HAP-1 (cell line): ENCODE results near the gene PPIL3.
"Not testable (repeated sequence)": the region's sequence is repeated elsewhere in the genome, so short reads cannot be mapped to it uniquely, and the experiment has no call there.

Experiments used
- DNase-seq, 2 experiments: peaks; one replicate each; pipeline ENCODE4 v3.0.0-alpha.2; 2016 to 2020; ENCODE audit warnings: low spot score in 2 of 2
- H3K27me3 ChIP-seq: fragments of 250-450 bp; sonication (Bioruptor Pico); 2 replicates; pipeline ENCODE4 v1.5.1; 2020; ENCODE audit warnings: low read depth, mild to moderate bottlenecking, moderate library complexity
- H3K36me3 ChIP-seq: fragments of 250-450 bp; sonication (Bioruptor Pico); replicated peaks from 2 replicates; pipeline ENCODE4 v1.5.1; 2020; ENCODE audit warnings: mild to moderate bottlenecking
- H3K4me1 ChIP-seq: fragments of 250-450 bp; sonication (Bioruptor Pico); 2 replicates; pipeline ENCODE4 v1.5.1; 2020; ENCODE audit warnings: mild to moderate bottlenecking
- H3K4me3 ChIP-seq: fragments of 250-450 bp; sonication (Bioruptor Pico); 2 replicates; pipeline ENCODE4 v1.5.1; 2020; ENCODE audit warnings: mild to moderate bottlenecking, moderate library complexity
- H3K9me3 ChIP-seq: fragments of 250-450 bp; sonication (Bioruptor Pico); 2 replicates; pipeline ENCODE4 v1.5.1; 2020; ENCODE audit warnings: mild to moderate bottlenecking, moderate library complexity
- in situ Hi-C: fragments of 300-500 bp; cut with MboI; formaldehyde crosslinking; loops from 3 replicates; pipeline ENCODE4 v1.14.3; 2020; ENCODE audit warnings: low sequenced_read_pairs, inconsistent platforms, mixed read lengths

PPIL3 gene

GRCh38 chr2:200888704-200889625 lies at the start of gene PPIL3, which contains the start of gene NIF3L1:
PPIL3 (minus strand) TSS chr2:200889077; CDS start chr2:200887615, 1,462 bp downstream.
NIF3L1 (plus strand) TSS chr2:200889371; CDS start chr2:200891944, 2,573 bp downstream.
- H3K4me1 ChIP-seq = peaks cover 4% of the 10 kb centered on the region
- H3K27me3 ChIP-seq = no peaks in the 10 kb centered on the region
- peak; percentile 99 for DNase-seq
- H3K4me3 ChIP-seq = peak within 1 kb of the TSS; percentile 84
- H3K9me3 ChIP-seq = no peaks in the 10 kb centered on the region
- in situ Hi-C loops = no loop called here
- peaks cover 17% of the 10 kb centered on the region for H3K36me3 ChIP-seq

- peaks cover 62% of the 10 kb centered on the region for H3K36me3 ChIP-seq
- no peak overlapping the region for H3K4me3 ChIP-seq
- DNase-seq = no peak
- H3K27me3 ChIP-seq = no peaks in the 10 kb centered on the region
- no peaks in the 10 kb centered on the region for H3K9me3 ChIP-seq
- H3K4me1 ChIP-seq = no peaks in the 10 kb centered on the region
- in situ Hi-C loops = no loop called here
These were observed 42.2 kb upstream of the PPIL3 start for GRCh38 chr2:200930947-200931626.

GRCh38 chr2:200929334-200930249 lies 40.7 kb upstream of the PPIL3 start:
- DNase-seq = no peak

GRCh38 chr2:200922439-200922838 lies 33.6 kb upstream of the PPIL3 start:
- Histone ChIP-seq H3K36me3 (peaks cover 76% of the 10 kb centered on the region), H3K9me3 (no peaks in the 10 kb centered on the region), H3K4me1 (0 out of 2 replicates have a peak, but pooled peaks cover 2% of the 10 kb centered on the region), H3K4me3 (no peak overlapping the region), H3K27me3 (no peaks in the 10 kb centered on the region)
- in situ Hi-C loops = no loop called here
- no peak for DNase-seq

More at GRCh38 chr2:200929334-200930249, 40.7 kb upstream of the PPIL3 start:
- H3K36me3 ChIP-seq = peaks cover 62% of the 10 kb centered on the region
- no peaks in the 10 kb centered on the region for H3K27me3 ChIP-seq
- H3K9me3 ChIP-seq = no peaks in the 10 kb centered on the region
- no peaks in the 10 kb centered on the region for H3K4me1 ChIP-seq
- H3K4me3 ChIP-seq = no peak overlapping the region
- in situ Hi-C loops = no loop called here

GRCh38 chr2:200913654-200914053 lies 24.8 kb upstream of the PPIL3 start:
- in situ Hi-C loops = no loop called here
- H3K36me3 ChIP-seq = peaks cover 66% of the 10 kb centered on the region

GRCh38 chr2:200909958-200910357 lies 21.1 kb upstream of the PPIL3 start:
- in situ Hi-C loops = loop anchor here (10.0 kb wide), 1 partner anchor 265 kb away; no protein-coding TSS in a partner anchor
- Histone ChIP-seq H3K9me3 (no peaks in the 10 kb centered on the region), H3K36me3 (peaks cover 56% of the 10 kb centered on the region), H3K27me3 (no peaks in the 10 kb centered on the region), H3K4me3 (no peak overlapping the region), H3K4me1 (no peaks in the 10 kb centered on the region)
- no peak for DNase-seq

More at GRCh38 chr2:200913654-200914053, 24.8 kb upstream of the PPIL3 start:
- no peak for DNase-seq
- no peaks in the 10 kb centered on the region for H3K27me3 ChIP-seq
- H3K4me1 ChIP-seq = no peaks in the 10 kb centered on the region
- no peaks in the 10 kb centered on the region for H3K9me3 ChIP-seq
- H3K4me3 ChIP-seq = no peak overlapping the region

GRCh38 chr2:200905618-200906296 lies 16.9 kb upstream of the PPIL3 start:
- Histone ChIP-seq H3K4me3 (no peak overlapping the region), H3K4me1 (no peaks in the 10 kb centered on the region), H3K9me3 (no peaks in the 10 kb centered on the region), H3K36me3 (peaks cover 57% of the 10 kb centered on the region), H3K27me3 (no peaks in the 10 kb centered on the region)
- peak; percentile 51 to 72 for DNase-seq
- in situ Hi-C loops = loop anchor here (10.0 kb wide), 1 partner anchor 269 kb away; no protein-coding TSS in a partner anchor

GRCh38 chr2:200901459-200902072 lies 12.7 kb upstream of the PPIL3 start:
- Histone ChIP-seq H3K4me3 (no peak overlapping the region), H3K4me1 (no peaks in the 10 kb centered on the region), H3K9me3 (no peaks in the 10 kb centered on the region), H3K27me3 (no peaks in the 10 kb centered on the region), H3K36me3 (peaks cover 82% of the 10 kb centered on the region)
- DNase-seq = peak; percentile 79 to 95
- in situ Hi-C loops = loop anchor here (10.0 kb wide), 1 partner anchor 273 kb away; no protein-coding TSS in a partner anchor

- Histone ChIP-seq H3K4me1 (no peaks in the 10 kb centered on the region), H3K4me3 (no peak overlapping the region), H3K9me3 (no peaks in the 10 kb centered on the region), H3K27me3 (no peaks in the 10 kb centered on the region), H3K36me3 (peaks cover 84% of the 10 kb centered on the region)
- no peak for DNase-seq
- in situ Hi-C loops = no loop called here
These were observed 10.6 kb upstream of the PPIL3 start for GRCh38 chr2:200899482-200899881.

GRCh38 chr2:200881715-200882249 lies 7.1 kb downstream of the PPIL3 start:
- peaks cover 52% of the 10 kb centered on the region for H3K36me3 ChIP-seq

GRCh38 chr2:200878289-200878880 lies 10.5 kb downstream of the PPIL3 start:
- in situ Hi-C loops = no loop called here
- Histone ChIP-seq H3K9me3 (no peaks in the 10 kb centered on the region), H3K36me3 (peaks cover 51% of the 10 kb centered on the region), H3K4me1 (no peaks in the 10 kb centered on the region), H3K27me3 (no peaks in the 10 kb centered on the region), H3K4me3 (no peak overlapping the region)
- no peak for DNase-seq

More at GRCh38 chr2:200881715-200882249, 7.1 kb downstream of the PPIL3 start:
- DNase-seq, in situ Hi-C loops, H3K27me3 ChIP-seq, H3K4me1 ChIP-seq, H3K9me3 ChIP-seq, H3K4me3 ChIP-seq: not testable (repeated sequence)

GRCh38 chr2:200877443-200877842 lies 11.4 kb downstream of the PPIL3 start:
- in situ Hi-C loops = no loop called here
- Histone ChIP-seq H3K4me3 (no peak overlapping the region), H3K27me3 (no peaks in the 10 kb centered on the region), H3K9me3 (no peaks in the 10 kb centered on the region), H3K4me1 (no peaks in the 10 kb centered on the region), H3K36me3 (peaks cover 50% of the 10 kb centered on the region)
- DNase-seq = no peak
